Trophoblast cell (in vitro differentiated cells and primary cell): Measurements from ENCODE around the gene PGA4.

ENCODE experiments used
- DNase-seq, 2 donors: peaks; one replicate each; pipeline ENCODE4 v3.0.0-alpha.2; 2016
- H2AFZ ChIP-seq: 2 replicates; pipeline ENCODE4 v1.6.1; 2013; ENCODE audit warnings: low read length, moderate library complexity, mild to moderate bottlenecking; ENCODE audit not compliant: insufficient read depth, poor library complexity
- H2AK5ac ChIP-seq: 2 replicates; pipeline ENCODE4 v1.6.1; 2013; ENCODE audit warnings: mild to moderate bottlenecking, low read length
- H2BK120ac ChIP-seq: 2 replicates; pipeline ENCODE4 v1.6.1; 2013; ENCODE audit warnings: low read length, mild to moderate bottlenecking, moderate library complexity; ENCODE audit not compliant: insufficient read depth, poor library complexity
- H2BK12ac ChIP-seq: 2 replicates; pipeline ENCODE4 v1.6.1; 2013; ENCODE audit warnings: mild to moderate bottlenecking, low read length, moderate library complexity
- H2BK5ac ChIP-seq: 2 replicates; pipeline ENCODE4 v1.6.1; 2013; ENCODE audit warnings: low read length, low read depth, moderate library complexity, mild to moderate bottlenecking; ENCODE audit not compliant: poor library complexity
- H3K14ac ChIP-seq: 2 replicates; pipeline ENCODE4 v1.6.1; 2013; ENCODE audit warnings: mild to moderate bottlenecking, low read length
- H3K18ac ChIP-seq: 2 replicates; pipeline ENCODE4 v1.6.1; 2013; ENCODE audit warnings: mild to moderate bottlenecking, low read length
- H3K23ac ChIP-seq: 2 replicates; pipeline ENCODE4 v1.6.1; 2013; ENCODE audit warnings: low read length
- H3K27ac ChIP-seq: 2 replicates; pipeline ENCODE4 v1.5.1; 2013; ENCODE audit warnings: low read depth, mild to moderate bottlenecking, inconsistent platforms, low read length, moderate library complexity
- H3K27me3 ChIP-seq: 2 replicates; pipeline ENCODE4 v1.6.1; 2013; ENCODE audit warnings: inconsistent platforms, mild to moderate bottlenecking, low read length, moderate library complexity; ENCODE audit not compliant: insufficient read depth
- H3K36me3 ChIP-seq, 2 experiments: 1 replicate in 1 of 2; 2 replicates in 1 of 2; pipeline ENCODE4 v1.6.1; 2013; ENCODE audit warnings: low read length in 2 of 2, mild to moderate bottlenecking in 2 of 2, moderate library complexity in 1 of 2; ENCODE audit not compliant: insufficient read depth in 2 of 2, control insufficient read depth in 1 of 2
- H3K4ac ChIP-seq: 2 replicates; pipeline ENCODE4 v1.6.1; 2013; ENCODE audit warnings: low read depth, mild to moderate bottlenecking, low read length, moderate library complexity
- H3K4me1 ChIP-seq, 2 experiments: 1 replicate in 1 of 2; 2 replicates in 1 of 2; pipeline ENCODE4 v1.6.1; 2013; ENCODE audit warnings: low read length in 2 of 2, mild to moderate bottlenecking in 2 of 2, moderate library complexity in 1 of 2; ENCODE audit not compliant: insufficient read depth in 2 of 2, control insufficient read depth in 1 of 2
- H3K4me2 ChIP-seq: 2 replicates; pipeline ENCODE4 v1.6.1; 2013; ENCODE audit warnings: inconsistent platforms, mild to moderate bottlenecking, low read length, moderate library complexity
- H3K4me3 ChIP-seq: 2 replicates; pipeline ENCODE4 v1.5.1; 2013; ENCODE audit warnings: mild to moderate bottlenecking, low read depth, low read length, inconsistent platforms
- H3K79me1 ChIP-seq: one replicate; pipeline ENCODE4 v1.6.1; 2013; ENCODE audit warnings: low read length
- H3K79me2 ChIP-seq: 2 replicates; pipeline ENCODE4 v1.6.1; 2013; ENCODE audit warnings: low read length, mild to moderate bottlenecking; ENCODE audit not compliant: control insufficient read depth, insufficient read depth, poor library complexity
- H3K9ac ChIP-seq: 2 replicates; pipeline ENCODE4 v1.6.1; 2013; ENCODE audit warnings: mild to moderate bottlenecking, low read length
- H3K9me3 ChIP-seq: 2 replicates; pipeline ENCODE4 v1.6.1; 2013; ENCODE audit warnings: low read depth, mild to moderate bottlenecking, control low read depth, inconsistent platforms, low read length; ENCODE audit not compliant: insufficient read depth
- H4K12ac ChIP-seq: 2 replicates; pipeline ENCODE4 v1.6.1; 2013; ENCODE audit warnings: low read depth, mild to moderate bottlenecking, low read length, moderate library complexity
- H4K8ac ChIP-seq: 2 replicates; pipeline ENCODE4 v1.6.1; 2013; ENCODE audit warnings: low read depth, mild to moderate bottlenecking, low read length, moderate library complexity
- H4K91ac ChIP-seq: one replicate; pipeline ENCODE4 v1.6.1; 2013; ENCODE audit warnings: low read depth, mild to moderate bottlenecking, low read length, moderate library complexity
- WGBS: extraction: QIAGEN DNeasy Blood & Tissue Kit; methylation state at CpG from one replicate; pipeline ENCODE4 v1.1.7; 2013; ENCODE audit warnings: missing lambda C conversion rate; ENCODE audit not compliant: insufficient read length, insufficient coverage; ENCODE audit errors: extremely low coverage; 5-methylcytosine and 5-hydroxymethylcytosine counted together

The PGA4 gene

GRCh38 chr11:61195719-61196118, 26.4 kb upstream of the PGA4 start:
- Histone ChIP-seq H3K4ac (no peak overlapping the region), H4K91ac (no peak overlapping the region), H3K23ac (no peak overlapping the region), H3K79me1 (no peaks in the 10 kb centered on the region), H2BK12ac (no peak overlapping the region), H3K27ac (no peak overlapping the region), H4K12ac (no peak overlapping the region), H2AK5ac (no peak overlapping the region), H3K9me3 (peaks cover 2% of the 10 kb centered on the region), H2BK5ac (no peak overlapping the region), H2BK120ac (no peak overlapping the region), H3K9ac (no peak overlapping the region), H3K14ac (no peak overlapping the region), H3K4me3 (no peak overlapping the region), H4K8ac (no peak overlapping the region), H3K4me2 (no peak overlapping the region), H3K27me3 (no peaks in the 10 kb centered on the region), H2AFZ (no peak overlapping the region), H3K79me2 (no peaks in the 10 kb centered on the region), H3K18ac (no peak overlapping the region), H3K36me3 (no peaks in the 10 kb centered on the region), H3K4me1 (no peaks in the 10 kb centered on the region)
- no peak for DNase-seq
- no CpG with 5 or more reads among the region's 7 CpGs for WGBS

GRCh38 chr11:61198361-61198760, 23.8 kb upstream of the PGA4 start:
- peaks cover 2% of the 10 kb centered on the region for H3K9me3 ChIP-seq
- H3K9ac ChIP-seq: no peak overlapping the region
- H4K12ac ChIP-seq: no peak overlapping the region
- no peak overlapping the region for H3K14ac ChIP-seq
- H3K4me3 ChIP-seq: no peak overlapping the region
- H2BK5ac ChIP-seq: no peak overlapping the region
- H3K27ac ChIP-seq: no peak overlapping the region
- H3K23ac ChIP-seq: no peak overlapping the region
- H3K79me2 ChIP-seq: no peaks in the 10 kb centered on the region
- H3K4me2 ChIP-seq: no peak overlapping the region
- DNase-seq: no peak
- H3K36me3 ChIP-seq: no peaks in the 10 kb centered on the region
- WGBS: no CpG with 5 or more reads among the region's 6 CpGs
- no peaks in the 10 kb centered on the region for H3K79me1 ChIP-seq
- H2BK120ac ChIP-seq: no peak overlapping the region
- no peak overlapping the region for H2AK5ac ChIP-seq
- H3K4me1 ChIP-seq: no peaks in the 10 kb centered on the region
- no peak overlapping the region for H2AFZ ChIP-seq
- H4K8ac ChIP-seq: no peak overlapping the region
- H3K18ac ChIP-seq: no peak overlapping the region
- H3K27me3 ChIP-seq: no peaks in the 10 kb centered on the region
- no peak overlapping the region for H4K91ac ChIP-seq
- H2BK12ac ChIP-seq: no peak overlapping the region
- no peak overlapping the region for H3K4ac ChIP-seq

GRCh38 chr11:61198948-61199523, 23.1 kb upstream of the PGA4 start:
- Histone ChIP-seq H2BK120ac (no peak overlapping the region), H3K27me3 (no peaks in the 10 kb centered on the region), H2AK5ac (no peak overlapping the region), H4K12ac (no peak overlapping the region), H3K79me1 (no peaks in the 10 kb centered on the region), H3K9me3 (peaks cover 2% of the 10 kb centered on the region), H3K4me1 (no peaks in the 10 kb centered on the region), H3K9ac (no peak overlapping the region), H4K91ac (no peak overlapping the region), H3K79me2 (no peaks in the 10 kb centered on the region), H3K4me3 (no peak overlapping the region), H3K14ac (no peak overlapping the region), H3K4me2 (no peak overlapping the region), H4K8ac (no peak overlapping the region), H2BK5ac (no peak overlapping the region), H3K18ac (no peak overlapping the region), H3K23ac (no peak overlapping the region), H3K4ac (no peak overlapping the region), H2BK12ac (no peak overlapping the region), H2AFZ (no peak overlapping the region), H3K36me3 (no peaks in the 10 kb centered on the region), H3K27ac (no peak overlapping the region)
- WGBS: no CpG with 5 or more reads among the region's 4 CpGs
- DNase-seq: no peak

DNA sequence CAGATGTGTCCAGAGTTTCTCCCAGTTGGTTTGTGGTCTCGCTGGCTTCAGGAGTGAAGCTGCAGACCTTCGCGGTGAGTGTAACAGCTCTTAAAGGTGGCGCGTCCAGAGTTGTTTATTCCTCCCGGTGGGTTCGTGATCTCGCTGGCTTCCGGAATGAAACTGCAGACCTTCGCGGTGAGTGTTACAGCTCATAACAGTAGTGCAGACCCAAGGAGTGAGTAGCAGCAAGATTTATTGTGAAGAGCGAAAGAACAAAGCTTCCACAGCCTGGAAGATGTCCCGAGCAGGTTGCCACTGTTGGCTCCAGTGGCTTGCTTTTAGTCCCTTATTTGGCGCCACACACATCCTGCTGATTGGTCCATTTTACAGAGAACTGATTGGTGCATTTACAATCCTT, 20.7 kb upstream of the PGA4 start:
- no peak overlapping the region for H2BK120ac ChIP-seq

More for the DNA sequence above, 20.7 kb upstream of the PGA4 start:
- Histone ChIP-seq H3K79me2 (no peaks in the 10 kb centered on the region), H3K9me3 (peaks cover 2% of the 10 kb centered on the region), H4K8ac (no peak overlapping the region), H3K36me3 (no peaks in the 10 kb centered on the region), H3K4ac (no peak overlapping the region), H3K23ac (no peak overlapping the region), H3K4me2 (no peak overlapping the region), H3K27me3 (no peaks in the 10 kb centered on the region), H4K12ac (no peak overlapping the region), H3K4me1 (no peaks in the 10 kb centered on the region), H3K18ac (no peak overlapping the region), H2BK12ac (no peak overlapping the region), H3K79me1 (no peaks in the 10 kb centered on the region), H2AK5ac (no peak overlapping the region), H2AFZ (no peak overlapping the region), H3K27ac (no peak overlapping the region), H3K9ac (no peak overlapping the region), H3K4me3 (no peak overlapping the region), H4K91ac (no peak overlapping the region), H2BK5ac (no peak overlapping the region), H3K14ac (no peak overlapping the region)
- WGBS: no CpG with 5 or more reads among the region's 14 CpGs
- DNase-seq: no peak
